Suprapubic skin (tissue), 4 donors: ENCODE data around the gene SNAPC2. TPM values are rescaled to one million over a fixed set of nuclear protein-coding genes. Genes with fewer than 3 reads are reported as not detected.

Source experiments
- DNase-seq, 2 donors: peaks; one replicate each; pipeline ENCODE4 v3.0.0-alpha.2; 2019; ENCODE audit warnings: low spot score in 2 of 2
- H3K27ac ChIP-seq: fragments of 200-600 bp; sonication (generic); one replicate; pipeline ENCODE4 v1.5.1; 2019
- H3K27me3 ChIP-seq: fragments of 200-600 bp; sonication (generic); one replicate; pipeline ENCODE4 v1.5.1; 2019
- H3K36me3 ChIP-seq: fragments of 200-600 bp; sonication (generic); one replicate; pipeline ENCODE4 v1.5.1; 2019
- H3K4me1 ChIP-seq: fragments of 200-600 bp; sonication (generic); one replicate; pipeline ENCODE4 v1.5.1; 2019
- H3K4me3 ChIP-seq: fragments of 200-600 bp; sonication (generic); one replicate; pipeline ENCODE4 v1.5.1; 2019; ENCODE audit warnings: mild to moderate bottlenecking
- H3K9me3 ChIP-seq: fragments of 200-600 bp; sonication (generic); one replicate; pipeline ENCODE4 v1.5.1; 2019
- CTCF ChIP-seq, 2 donors: fragments of 200-600 bp in 1 of 2; fragments of 450-650 bp in 1 of 2; sonication (generic) in 1 of 2; IDR thresholded peaks; one replicate each; pipeline ENCODE4 v1.5.1; 2016 to 2019; ENCODE audit warnings: antibody characterized with exemption in 2 of 2, mild to moderate bottlenecking in 1 of 2, moderate library complexity in 1 of 2
- EP300 ChIP-seq: sonication (generic); formaldehyde crosslinking; IDR thresholded peaks from one replicate; pipeline ENCODE4 v1.6.1; 2017; ENCODE audit warnings: antibody characterized with exemption
- POLR2A ChIP-seq, 2 donors: fragments of 450-650 bp; IDR thresholded peaks; one replicate each; pipeline ENCODE4 v1.6.1; 2017; ENCODE audit warnings: antibody characterized with exemption in 2 of 2, mild to moderate bottlenecking in 2 of 2, moderate library complexity in 2 of 2
- POLR2AphosphoS5 ChIP-seq, 3 donors: sonication (generic); formaldehyde crosslinking; IDR thresholded peaks; one replicate each; pipeline ENCODE4 v1.6.1; 2017; ENCODE audit warnings: antibody characterized with exemption in 3 of 3
- WGBS: methylation state at CpG from one replicate; pipeline ENCODE4 v1.1.5; 2018; 5-methylcytosine and 5-hydroxymethylcytosine counted together
- total RNA-seq, 4 donors: library from RNA; depleted of rRNA; stranded (reverse); fragments of >200 nt; gene quantifications; one replicate each; pipeline ENCODE4 v1.1.0, GENCODE V29; 2016

SNAPC2 gene
- total RNA-seq, 4 donors from 2014 or later = 11.1 to 22.3 (median 19.6) TPM

- peaks cover 31% of the 10 kb centered on the region for H3K27me3 ChIP-seq
- no peak overlapping the region for H3K27ac ChIP-seq
- whole genome bisulfite sequencing = 92% methylated on average over 16 of the region's 31 CpGs
- peaks cover 42% of the 10 kb centered on the region for H3K4me1 ChIP-seq
- DNase-seq = no peak
- H3K4me3 ChIP-seq = no peak overlapping the region
- H3K9me3 ChIP-seq = no peaks in the 10 kb centered on the region
- no peak for TF ChIP-seq POLR2AphosphoS5 (IDR thresholded peaks at IDR 0.05)
- TF ChIP-seq POLR2A (IDR thresholded peaks at IDR 0.05) = no peak
- no peak for TF ChIP-seq CTCF (IDR thresholded peaks at IDR 0.05)
- no peak for TF ChIP-seq EP300
- H3K36me3 ChIP-seq = peaks cover 46% of the 10 kb centered on the region
These were observed 7.9 kb upstream of the SNAPC2 start for GRCh38 chr19:7912144-7912696.

GRCh38 chr19:7912697-7913564 is 7.2 kb upstream of the SNAPC2 start:
- Histone ChIP-seq H3K9me3 (no peaks in the 10 kb centered on the region), H3K27ac (no peak overlapping the region), H3K4me1 (peaks cover 42% of the 10 kb centered on the region), H3K27me3 (peaks cover 38% of the 10 kb centered on the region), H3K36me3 (peaks cover 46% of the 10 kb centered on the region), H3K4me3 (no peak overlapping the region)
- TF ChIP-seq EP300 (no peak), POLR2AphosphoS5 (IDR thresholded peaks at IDR 0.05) (no peak), POLR2A (IDR thresholded peaks at IDR 0.05) (no peak), CTCF (IDR thresholded peaks at IDR 0.05) (no peak)
- WGBS = 98% methylated on average over 34 of the region's 39 CpGs
- no peak for DNase-seq

- 84% methylated on average over 10 of the region's 10 CpGs for WGBS
- no peak overlapping the region for H3K4me3 ChIP-seq
- H3K27me3 ChIP-seq = peaks cover 44% of the 10 kb centered on the region
- no peak for TF ChIP-seq POLR2AphosphoS5 (IDR thresholded peaks at IDR 0.05)
- TF ChIP-seq POLR2A (IDR thresholded peaks at IDR 0.05) = no peak
- no peak for TF ChIP-seq CTCF (IDR thresholded peaks at IDR 0.05)
- TF ChIP-seq EP300 = no peak
- no peak for DNase-seq
- H3K4me1 ChIP-seq = peaks cover 49% of the 10 kb centered on the region
- no peak overlapping the region for H3K27ac ChIP-seq
- H3K36me3 ChIP-seq = peaks cover 46% of the 10 kb centered on the region
- H3K9me3 ChIP-seq = no peaks in the 10 kb centered on the region
These were observed 6.5 kb upstream of the SNAPC2 start for GRCh38 chr19:7913652-7914051.

- peaks cover 43% of the 10 kb centered on the region for H3K36me3 ChIP-seq
- peaks cover 50% of the 10 kb centered on the region for H3K4me1 ChIP-seq
- DNase-seq = no peak
- no peaks in the 10 kb centered on the region for H3K9me3 ChIP-seq
- H3K4me3 ChIP-seq = no peak overlapping the region
- H3K27ac ChIP-seq = no peak overlapping the region
- TF ChIP-seq POLR2A (IDR thresholded peaks at IDR 0.05) (no peak), EP300 (no peak), POLR2AphosphoS5 (IDR thresholded peaks at IDR 0.05) (no peak), CTCF (IDR thresholded peaks at IDR 0.05) (no peak)
- WGBS = 65% methylated on average over 12 of the region's 12 CpGs
- peaks cover 48% of the 10 kb centered on the region for H3K27me3 ChIP-seq
These were observed 6.0 kb upstream of the SNAPC2 start for GRCh38 chr19:7914099-7914498.

GRCh38 chr19:7914598-7915045 is 5.5 kb upstream of the SNAPC2 start, which contains the start of gene TGFBR3L:
TSS of gene TGFBR3L (plus strand) at chr19:7914830.
- Histone ChIP-seq H3K36me3 (peaks cover 38% of the 10 kb centered on the region), H3K27ac (no peak within 1 kb of the TSS), H3K9me3 (no peaks in the 10 kb centered on the region), H3K27me3 (peaks cover 50% of the 10 kb centered on the region), H3K4me1 (peaks cover 51% of the 10 kb centered on the region), H3K4me3 (no peak within 1 kb of the TSS)
- whole genome bisulfite sequencing = 60% methylated on average over 10 of the region's 12 CpGs
- TF ChIP-seq POLR2AphosphoS5 (IDR thresholded peaks at IDR 0.05) = no peak
- no peak for TF ChIP-seq EP300
- no peak for TF ChIP-seq POLR2A (IDR thresholded peaks at IDR 0.05)
- TF ChIP-seq CTCF (IDR thresholded peaks at IDR 0.05) = no peak
- no peak for DNase-seq
